CD4-positive, alpha-beta T cell treated with Interferon alpha-2 for 1 hour (primary cell): ENCODE results near the gene MAS1L.

Experiments
- DNase-seq, 2 donors: peaks; one replicate each; pipeline ENCODE4 v3.0.0-alpha.2; 2020 to 2022

Gene MAS1L

GRCh38 chr6:29510202-29510601 is 22.4 kb upstream of the MAS1L start:
- DNase-seq: no peak

GRCh38 chr6:29509711-29510110 is 22.0 kb upstream of the MAS1L start:
- DNase-seq: no peak

- DNase-seq: no peak
Observed at GRCh38 chr6:29509239-29509638, 21.5 kb upstream of the MAS1L start.

GRCh38 chr6:29507319-29507718 is 19.6 kb upstream of the MAS1L start:
- no peak for DNase-seq

- DNase-seq: no peak
Observed at GRCh38 chr6:29506446-29507067, 18.8 kb upstream of the MAS1L start.

GRCh38 chr6:29505808-29506207 is 18.1 kb upstream of the MAS1L start:
- no peak for DNase-seq

GRCh38 chr6:29504961-29505360 is 17.2 kb upstream of the MAS1L start:
- no peak for DNase-seq

- DNase-seq: no peak
Observed at GRCh38 chr6:29502597-29502996, 14.8 kb upstream of the MAS1L start.

- DNase-seq: no peak
Observed at GRCh38 chr6:29502181-29502580, 14.4 kb upstream of the MAS1L start.

- no peak for DNase-seq
Observed at GRCh38 chr6:29501106-29501505, 13.3 kb upstream of the MAS1L start.

GRCh38 chr6:29500594-29500993 is 12.8 kb upstream of the MAS1L start:
- DNase-seq: no peak

- DNase-seq: no peak
Observed at GRCh38 chr6:29499704-29500103, 11.9 kb upstream of the MAS1L start.

GRCh38 chr6:29496961-29497360 is 9.2 kb upstream of the MAS1L start:
- DNase-seq: no peak

GRCh38 chr6:29495571-29495970 is 7.8 kb upstream of the MAS1L start:
- no peak for DNase-seq

- no peak for DNase-seq
Observed at GRCh38 chr6:29494131-29494530, 6.4 kb upstream of the MAS1L start.

GRCh38 chr6:29493261-29493660 is 5.5 kb upstream of the MAS1L start:
- no peak for DNase-seq

- no peak for DNase-seq
Observed at GRCh38 chr6:29491574-29491973, 3.8 kb upstream of the MAS1L start.

GRCh38 chr6:29490552-29490951 is 2.8 kb upstream of the MAS1L start:
- no peak for DNase-seq

GRCh38 chr6:29490055-29490454 is 2.3 kb upstream of the MAS1L start:
- no peak for DNase-seq

- no peak for DNase-seq
Observed at GRCh38 chr6:29489286-29489685, 1.5 kb upstream of the MAS1L start.

GRCh38 chr6:29488874-29489273 is 1.1 kb upstream of the MAS1L start:
- no peak for DNase-seq

GRCh38 chr6:29487131-29487530 is 625 bp downstream of the MAS1L start:
- DNase-seq: no peak

- DNase-seq: no peak
Observed at GRCh38 chr6:29486577-29486976, 1.2 kb downstream of the MAS1L start.

- DNase-seq: no peak
Observed at GRCh38 chr6:29483735-29484134, 4.0 kb downstream of the MAS1L start.

GRCh38 chr6:29483186-29483585 is 4.6 kb downstream of the MAS1L start:
- DNase-seq: no peak

- no peak for DNase-seq
Observed at GRCh38 chr6:29479560-29479959, 8.2 kb downstream of the MAS1L start.
